KOPT-K1 (cell line): ENCODE measurements around the gene AGBL5.
"Not testable (repeated sequence)": the region's sequence is repeated elsewhere in the genome, so short reads cannot be mapped to it uniquely, and the experiment has no call there.

Experiments used
- H3K27ac ChIP-seq: fragments of 200-600 bp; sonication (generic); 2 replicates; pipeline ENCODE4 v1.5.1; 2016; ENCODE audit warnings: antibody characterized with exemption, mild to moderate bottlenecking, low read depth, low read length; ENCODE audit not compliant: poor library complexity, severe bottlenecking
- H3K36me3 ChIP-seq: fragments of 200-600 bp; sonication (generic); 2 replicates; pipeline ENCODE4 v1.5.1; 2017; ENCODE audit warnings: antibody characterized with exemption, mild to moderate bottlenecking, low read length, moderate library complexity; ENCODE audit not compliant: insufficient read depth
- H3K9me3 ChIP-seq: fragments of 200-600 bp; sonication (generic); 2 replicates; pipeline ENCODE4 v1.5.1; 2017; ENCODE audit warnings: antibody characterized with exemption, low read length, mild to moderate bottlenecking; ENCODE audit not compliant: insufficient read depth, poor library complexity, severe bottlenecking

The AGBL5 gene

DNA sequence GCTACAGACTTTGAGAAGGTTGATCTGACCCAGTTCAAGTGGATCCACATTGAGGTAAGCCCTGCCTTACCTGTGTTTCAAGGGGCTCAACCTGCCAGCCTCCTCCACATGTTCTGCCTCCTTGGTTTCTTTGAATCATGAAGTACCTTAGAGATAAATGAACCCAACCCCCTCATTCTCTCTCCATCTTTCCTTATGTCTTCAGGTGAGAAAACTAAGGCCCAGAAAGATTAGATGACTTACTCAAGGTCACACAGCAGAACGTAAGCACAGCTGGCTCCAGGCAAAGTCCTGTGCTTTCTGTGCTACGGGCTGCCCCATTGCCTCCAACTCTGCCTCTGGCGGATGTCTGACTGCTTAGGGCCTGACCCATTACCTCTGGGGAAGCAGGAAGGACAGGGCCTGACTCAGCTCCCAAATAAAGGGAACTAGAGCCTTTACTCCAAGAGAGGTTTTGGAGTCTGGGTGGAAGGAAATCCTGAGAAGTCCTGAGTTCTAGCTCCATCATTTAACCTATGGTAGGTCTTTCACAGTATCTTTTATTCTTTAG, 45.4 kb downstream of the AGBL5 start:
- Histone ChIP-seq H3K36me3 (no peaks in the 10 kb centered on the region), H3K9me3 (no peaks in the 10 kb centered on the region), H3K27ac (no peak overlapping the region)

DNA sequence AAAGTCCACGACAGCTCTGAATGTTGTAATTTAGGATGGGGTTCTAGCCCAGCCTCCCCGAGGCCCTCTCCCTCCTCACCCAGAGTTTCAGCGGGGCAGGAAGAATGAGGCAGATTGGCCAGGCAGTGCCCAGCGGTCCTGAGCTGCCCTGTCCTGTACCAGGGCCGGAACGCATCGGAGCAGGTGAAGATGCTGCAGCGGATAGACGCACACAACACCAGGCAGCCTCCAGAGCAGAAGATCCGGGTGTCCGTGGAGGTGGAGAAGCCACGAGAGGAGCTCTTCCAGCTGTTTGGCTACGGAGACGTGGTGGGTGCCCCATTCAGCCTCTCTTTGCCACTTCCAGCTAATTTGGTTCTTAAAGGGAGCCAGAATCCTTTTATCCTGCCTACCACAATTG, 45.9 kb downstream of the AGBL5 start:
- Histone ChIP-seq H3K9me3 (no peaks in the 10 kb centered on the region), H3K27ac (no peak overlapping the region), H3K36me3 (no peaks in the 10 kb centered on the region)

GRCh38 chr2:27099334-27099955, 48.0 kb downstream of the AGBL5 start:
- H3K27ac ChIP-seq: no peak overlapping the region
- H3K36me3 ChIP-seq: no peaks in the 10 kb centered on the region
- H3K9me3 ChIP-seq: no peaks in the 10 kb centered on the region

DNA sequence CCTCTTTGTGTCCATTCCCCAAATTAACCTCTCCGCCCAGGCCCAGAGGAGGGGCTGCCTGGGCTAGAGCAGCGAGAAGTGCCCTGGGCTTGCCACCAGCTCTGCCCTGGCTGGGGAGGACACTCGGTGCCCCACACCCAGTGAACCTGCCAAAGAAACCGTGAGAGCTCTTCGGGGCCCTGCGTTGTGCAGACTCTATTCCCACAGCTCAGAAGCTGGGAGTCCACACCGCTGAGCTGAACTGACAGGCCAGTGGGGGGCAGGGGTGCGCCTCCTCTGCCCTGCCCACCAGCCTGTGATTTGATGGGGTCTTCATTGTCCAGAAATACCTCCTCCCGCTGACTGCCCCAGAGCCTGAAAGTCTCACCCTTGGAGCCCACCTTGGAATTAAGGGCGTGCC, 48.6 kb downstream of the AGBL5 start:
- H3K27ac ChIP-seq: no peak overlapping the region
- H3K36me3 ChIP-seq: no peaks in the 10 kb centered on the region
- no peaks in the 10 kb centered on the region for H3K9me3 ChIP-seq

DNA sequence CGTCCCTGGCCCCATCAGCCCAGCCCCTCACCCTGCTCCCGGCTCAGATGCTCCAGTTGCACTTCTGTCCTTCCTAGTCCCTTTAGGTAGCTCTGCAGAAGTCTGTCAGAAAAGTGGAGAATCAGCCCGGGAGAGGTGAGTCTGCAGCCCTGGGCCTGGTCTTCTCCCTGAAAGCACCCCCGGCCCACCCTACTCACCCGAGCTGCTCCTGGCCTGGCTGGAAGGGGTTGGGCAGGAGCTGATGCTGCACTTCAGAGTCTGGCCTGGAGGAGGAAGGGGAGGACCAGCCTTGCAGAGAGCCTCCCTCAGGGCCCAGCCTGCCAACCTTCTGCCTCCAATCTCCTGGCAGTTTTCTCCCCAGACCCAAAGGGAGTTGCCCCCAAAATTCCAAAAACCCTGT, 50.9 kb downstream of the AGBL5 start:
- H3K9me3 ChIP-seq: no peaks in the 10 kb centered on the region
- no peak overlapping the region for H3K27ac ChIP-seq
- H3K36me3 ChIP-seq: no peaks in the 10 kb centered on the region

GRCh38 chr2:27105981-27106380, 54.5 kb downstream of the AGBL5 start:
- Histone ChIP-seq H3K9me3 (no peaks in the 10 kb centered on the region), H3K36me3 (no peaks in the 10 kb centered on the region), H3K27ac (no peak overlapping the region)

GRCh38 chr2:27108221-27108620, 56.8 kb downstream of the AGBL5 start:
- Histone ChIP-seq H3K9me3 (no peaks in the 10 kb centered on the region), H3K27ac (no peak overlapping the region), H3K36me3 (no peaks in the 10 kb centered on the region)

GRCh38 chr2:27109083-27109482, 57.6 kb downstream of the AGBL5 start:
- H3K9me3 ChIP-seq: no peaks in the 10 kb centered on the region
- H3K36me3 ChIP-seq: no peaks in the 10 kb centered on the region
- no peak overlapping the region for H3K27ac ChIP-seq

DNA sequence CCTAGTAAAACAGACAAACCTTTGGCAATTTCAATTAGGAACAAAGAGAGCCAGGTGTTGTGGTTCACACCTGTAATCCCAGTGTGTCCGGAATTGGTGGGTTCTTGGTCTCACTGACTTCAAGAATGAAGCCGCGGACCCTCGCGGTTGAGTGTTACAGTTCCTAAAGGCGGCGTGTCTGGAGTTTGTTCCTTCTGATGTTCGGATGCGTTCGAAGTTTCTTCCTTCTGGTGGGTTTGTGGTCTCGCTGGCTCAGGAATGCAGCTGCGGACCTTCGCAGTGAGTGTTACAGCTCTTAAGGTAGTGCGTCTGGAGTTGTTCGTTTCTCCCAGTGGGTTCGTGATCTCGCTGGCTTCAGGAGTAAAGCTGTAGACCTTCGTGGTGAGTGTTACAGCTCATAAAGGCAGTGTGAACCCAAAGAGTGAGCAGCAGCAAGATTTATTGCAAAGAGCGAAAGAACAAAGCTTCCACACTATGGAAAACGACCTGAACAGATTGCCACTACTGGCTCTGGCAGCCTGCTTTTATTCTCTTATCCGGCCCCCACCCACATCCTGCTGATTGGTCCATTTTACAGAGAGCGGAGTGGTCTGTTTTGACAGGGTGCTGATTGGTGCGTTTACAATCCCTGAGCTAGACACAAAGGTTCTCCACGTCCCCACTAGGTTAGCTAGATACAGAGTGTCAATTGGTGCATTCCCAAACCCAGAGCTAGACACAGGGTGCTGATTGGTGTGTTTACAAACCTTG, 59.3 kb downstream of the AGBL5 start:
- not testable (repeated sequence) for H3K36me3 ChIP-seq, H3K9me3 ChIP-seq, H3K27ac ChIP-seq

- not testable (repeated sequence) for H3K9me3 ChIP-seq, H3K27ac ChIP-seq, H3K36me3 ChIP-seq
These were observed 60.1 kb downstream of the AGBL5 start for GRCh38 chr2:27111392-27112078.

DNA sequence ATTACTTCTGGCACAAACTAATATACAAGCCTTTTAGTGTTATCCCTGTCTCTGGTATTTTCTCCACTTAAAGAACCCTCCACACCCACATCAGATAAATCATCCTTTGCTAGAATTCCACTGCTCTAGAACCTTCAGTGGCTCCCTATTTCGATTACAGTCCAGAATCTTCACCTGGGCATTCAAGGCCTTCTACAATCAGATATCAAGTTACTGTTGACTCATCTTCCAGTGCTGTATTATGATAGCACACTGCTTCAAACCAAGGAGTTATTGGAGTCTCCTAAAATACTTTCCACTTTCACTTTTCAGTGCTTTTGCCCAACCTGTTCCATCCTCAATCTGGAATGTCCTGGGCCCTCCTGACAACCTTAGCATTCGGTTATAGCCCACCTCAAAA, 64.1 kb downstream of the AGBL5 start:
- Histone ChIP-seq H3K36me3 (no peaks in the 10 kb centered on the region), H3K9me3 (no peaks in the 10 kb centered on the region), H3K27ac (no peak overlapping the region)

DNA sequence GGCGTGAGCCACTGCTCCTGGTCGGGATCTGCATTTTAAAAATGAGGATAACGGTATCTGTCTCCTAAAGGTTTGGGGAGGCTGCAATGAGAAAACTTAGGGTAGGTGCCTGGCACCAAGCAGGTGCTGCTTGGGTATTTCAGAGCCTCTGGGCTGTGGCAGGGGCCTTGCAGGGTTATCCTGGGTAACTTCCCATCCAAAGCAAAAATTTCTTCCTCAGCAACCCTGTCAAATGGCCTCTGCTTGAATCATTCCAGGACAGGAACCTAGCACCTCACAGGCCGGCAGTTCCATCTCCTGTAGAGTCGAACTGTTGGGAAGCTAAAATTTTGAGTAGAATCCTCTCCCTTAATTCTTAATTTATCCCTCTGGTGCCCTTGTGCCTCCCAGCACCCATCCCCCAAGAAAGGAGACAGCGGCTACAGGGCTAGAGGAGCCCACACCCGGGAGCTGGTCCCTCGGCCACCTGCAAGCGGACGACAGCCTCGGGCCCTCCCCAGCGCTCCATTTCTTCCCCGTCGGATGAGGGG, 66.6 kb downstream of the AGBL5 start:
- Histone ChIP-seq H3K27ac (no peak overlapping the region), H3K36me3 (no peaks in the 10 kb centered on the region)

GRCh38 chr2:27118525-27119329, 67.3 kb downstream of the AGBL5 start, which contains the start of gene CGREF1:
Gene CGREF1 (minus strand): TSS chr2:27119128. CDS start chr2:27104366, 14,762 bp downstream.
- no peak within 1 kb of the TSS for H3K27ac ChIP-seq
- H3K36me3 ChIP-seq: no peaks in the 10 kb centered on the region
- no peaks in the 10 kb centered on the region for H3K9me3 ChIP-seq

More for the DNA sequence above, 66.6 kb downstream of the AGBL5 start:
- H3K9me3 ChIP-seq: no peaks in the 10 kb centered on the region

DNA sequence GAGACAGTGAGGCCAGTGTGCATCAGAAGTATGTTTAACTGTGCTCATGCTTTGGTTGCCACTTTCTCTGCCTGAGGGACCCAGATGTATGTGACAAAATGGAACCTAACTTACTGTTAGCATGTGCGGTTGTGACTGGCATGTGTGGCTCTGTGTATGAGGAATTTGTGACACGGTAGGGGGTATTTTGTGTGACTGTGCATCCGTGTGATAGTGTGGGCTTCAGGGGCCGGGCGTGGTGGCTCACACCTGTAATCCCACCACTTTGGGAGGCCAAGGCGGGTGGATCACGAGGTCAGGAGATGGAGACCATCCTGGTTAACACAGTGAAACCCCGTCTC, 67.8 kb downstream of the AGBL5 start:
- H3K27ac ChIP-seq, H3K36me3 ChIP-seq, H3K9me3 ChIP-seq: not testable (repeated sequence)
